HEK293T (cell line): Measurements from ENCODE around the gene RSRC1.
"Not testable (repeated sequence)": the region's sequence is repeated elsewhere in the genome, so short reads cannot be mapped to it uniquely, and the experiment has no call there.

Experiments used
- CTCF ChIA-PET: fragments of 350-600 bp; formaldehyde crosslinking; extraction: SDS; loops from one replicate; lab custom pipeline; 2021; ENCODE audit warnings: antibody characterized with exemption, inconsistent platforms; lab: Yijun Ruan, JAX
- POLR2A ChIA-PET: fragments of 350-600 bp; formaldehyde crosslinking; extraction: SDS; loops from one replicate; lab custom pipeline; 2020; ENCODE audit warnings: antibody characterized with exemption, inconsistent platforms; lab: Yijun Ruan, JAX
- DNase-seq: peaks from one replicate; pipeline ENCODE4 v3.0.0; 2012; ENCODE audit warnings: mixed read lengths; ENCODE audit errors: extremely low spot score
- ARNT ChIP-seq: fragments of 450-650 bp; IDR thresholded peaks from 2 replicates; pipeline ENCODE4 v1.6.1; 2017; ENCODE audit warnings: mild to moderate bottlenecking
- BHLHE40 ChIP-seq: fragments of 450-650 bp; IDR thresholded peaks from 2 replicates; pipeline ENCODE4 v1.6.1; 2016; ENCODE audit warnings: mild to moderate bottlenecking, moderate library complexity, borderline replicate concordance
- CTBP1 ChIP-seq: fragments of 450-650 bp; IDR thresholded peaks from 2 replicates; pipeline ENCODE4 v1.6.1; 2016; ENCODE audit warnings: borderline replicate concordance
- ELF4 ChIP-seq: fragments of 450-650 bp; IDR thresholded peaks from 2 replicates; pipeline ENCODE4 v1.6.1; 2017; ENCODE audit warnings: antibody characterized with exemption
- FOXA1 ChIP-seq: fragments of 450-650 bp; IDR thresholded peaks from 2 replicates; pipeline ENCODE4 v1.6.1; 2016; ENCODE audit warnings: mild to moderate bottlenecking
- FOXK2 ChIP-seq: fragments of 450-650 bp; IDR thresholded peaks from 2 replicates; pipeline ENCODE4 v1.6.1; 2016; ENCODE audit warnings: mild to moderate bottlenecking
- FOXM1 ChIP-seq: fragments of 450-650 bp; IDR thresholded peaks from 2 replicates; pipeline ENCODE4 v1.6.1; 2017; ENCODE audit warnings: mild to moderate bottlenecking, borderline replicate concordance
- HDGF ChIP-seq: fragments of 450-650 bp; IDR thresholded peaks from 2 replicates; pipeline ENCODE4 v1.6.1; 2017; ENCODE audit warnings: antibody characterized with exemption, borderline replicate concordance
- L3MBTL2 ChIP-seq: fragments of 450-650 bp; conservative IDR thresholded peaks from 2 replicates; pipeline ENCODE4 v1.6.1; 2016; ENCODE audit warnings: mild to moderate bottlenecking
- LEF1 ChIP-seq: fragments of 450-650 bp; IDR thresholded peaks from 2 replicates; pipeline ENCODE4 v1.6.1; 2017; ENCODE audit warnings: mild to moderate bottlenecking, borderline replicate concordance
- NFRKB ChIP-seq: fragments of 450-650 bp; IDR thresholded peaks from 2 replicates; pipeline ENCODE4 v1.6.1; 2016; ENCODE audit warnings: mild to moderate bottlenecking, moderate library complexity
- PKNOX1 ChIP-seq: fragments of 450-650 bp; IDR thresholded peaks from 2 replicates; pipeline ENCODE4 v1.6.1; 2016
- SP1 ChIP-seq: fragments of 450-650 bp; IDR thresholded peaks from 2 replicates; pipeline ENCODE4 v1.6.1; 2017
- SUZ12 ChIP-seq: fragments of 450-650 bp; IDR thresholded peaks from 2 replicates; pipeline ENCODE4 v1.6.1; 2016; ENCODE audit warnings: mild to moderate bottlenecking
- TARDBP ChIP-seq: fragments of 450-650 bp; IDR thresholded peaks from 2 replicates; pipeline ENCODE4 v1.6.1; 2016
- ZNF384 ChIP-seq: fragments of 450-650 bp; IDR thresholded peaks from 2 replicates; pipeline ENCODE4 v1.6.1; 2016

Gene RSRC1

GRCh38 chr3:158509891-158510290, 400.0 kb downstream of the RSRC1 start:
- DNase-seq, result no peak
- ChIA-PET CTCF (no interaction called here), POLR2A (no interaction called here)
- no peak for TF ChIP-seq LEF1
- TF ChIP-seq BHLHE40, result no peak
- TF ChIP-seq FOXK2, result no peak
- no peak for TF ChIP-seq FOXM1
- no peak for TF ChIP-seq TARDBP
- no peak for TF ChIP-seq HDGF
- no peak for TF ChIP-seq ARNT
- no peak for TF ChIP-seq NFRKB
- TF ChIP-seq ELF4, result no peak
- TF ChIP-seq L3MBTL2, result no peak
- no peak for TF ChIP-seq PKNOX1
- TF ChIP-seq FOXA1, result no peak

GRCh38 chr3:158516729-158517128, 406.8 kb downstream of the RSRC1 start:
- DNase-seq, POLR2A ChIA-PET, CTCF ChIA-PET: not testable (repeated sequence)

GRCh38 chr3:158519776-158520175, 409.9 kb downstream of the RSRC1 start:
- CTCF ChIA-PET, result no interaction called here
- POLR2A ChIA-PET, result no interaction called here
- no peak for DNase-seq
- no peak for TF ChIP-seq FOXK2
- TF ChIP-seq ELF4, result no peak
- no peak for TF ChIP-seq LEF1
- TF ChIP-seq FOXA1, result no peak
- no peak for TF ChIP-seq SUZ12
- TF ChIP-seq SP1, result no peak
- no peak for TF ChIP-seq FOXM1
- no peak for TF ChIP-seq ARNT
- no peak for TF ChIP-seq ZNF384
- TF ChIP-seq CTBP1, result no peak
- TF ChIP-seq TARDBP, result no peak
- TF ChIP-seq L3MBTL2, result no peak
- TF ChIP-seq PKNOX1, result no peak
- TF ChIP-seq BHLHE40, result no peak
- TF ChIP-seq NFRKB, result no peak

- POLR2A ChIA-PET, result no interaction called here
- no peak for DNase-seq
- CTCF ChIA-PET, result no interaction called here
- TF ChIP-seq ELF4 (no peak), HDGF (no peak), SP1 (no peak), SUZ12 (no peak), FOXA1 (no peak), TARDBP (no peak), CTBP1 (no peak), BHLHE40 (no peak), FOXM1 (no peak), NFRKB (no peak), ZNF384 (no peak), ARNT (no peak), PKNOX1 (no peak), L3MBTL2 (no peak), FOXK2 (no peak)
Measured at GRCh38 chr3:158520433-158520832, 410.5 kb downstream of the RSRC1 start.

- ChIA-PET CTCF (no interaction called here), POLR2A (no interaction called here)
- DNase-seq, result no peak
- TF ChIP-seq TARDBP (no peak), ELF4 (no peak), L3MBTL2 (no peak), SP1 (no peak), FOXA1 (no peak), CTBP1 (no peak), BHLHE40 (no peak), ZNF384 (no peak), SUZ12 (no peak), LEF1 (no peak), ARNT (no peak), FOXK2 (no peak), FOXM1 (no peak), HDGF (no peak), PKNOX1 (no peak), NFRKB (no peak)
Measured at GRCh38 chr3:158522221-158523136, 412.6 kb downstream of the RSRC1 start.

GRCh38 chr3:158528076-158528674, 418.3 kb downstream of the RSRC1 start:
- ChIA-PET POLR2A (no interaction called here), CTCF (no interaction called here)
- DNase-seq, result no peak
- TF ChIP-seq L3MBTL2 (no peak), TARDBP (no peak), ZNF384 (no peak), SP1 (no peak), ARNT (no peak), NFRKB (no peak), HDGF (no peak), FOXK2 (no peak), CTBP1 (no peak), BHLHE40 (no peak), FOXA1 (no peak), FOXM1 (no peak), PKNOX1 (no peak)
